SH-SY5Y (cell line): ENCODE results near the gene SLFN11.

Experiments
- GATA2 ChIP-seq: IDR thresholded peaks from 2 replicates; pipeline ENCODE4 v1.6.1; 2011; ENCODE audit warnings: mild to moderate bottlenecking, low read depth, low read length
- GATA3 ChIP-seq: IDR thresholded peaks from 2 replicates; pipeline ENCODE4 v1.6.1; 2011; ENCODE audit warnings: low read depth, mild to moderate bottlenecking, low read length, moderate library complexity

DNA sequence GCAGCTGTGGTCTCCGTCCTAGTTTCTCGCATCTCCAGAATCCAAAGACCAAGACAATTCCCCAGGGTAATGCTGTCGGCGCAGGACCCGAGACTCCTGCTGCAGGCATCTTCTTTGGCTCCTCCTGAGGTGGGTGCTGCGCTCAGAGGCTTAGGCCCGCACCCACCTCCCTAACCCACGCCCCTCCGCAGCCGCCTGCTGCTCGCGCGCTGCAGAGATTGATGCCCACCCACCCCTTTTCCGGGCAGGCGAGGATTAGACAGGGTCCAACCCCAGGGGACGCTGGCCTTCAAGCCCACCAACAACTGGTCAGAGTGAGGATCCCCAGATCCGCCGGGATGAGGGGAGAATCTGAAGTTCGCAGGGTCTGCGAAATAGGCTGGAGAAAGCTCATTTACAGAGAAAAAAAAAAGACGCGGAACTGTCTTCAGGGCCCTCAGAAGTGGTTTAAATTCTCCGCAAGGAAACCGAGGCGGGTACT is 27.9 kb downstream of the SLFN11 start:
- no peak for TF ChIP-seq GATA3
- no peak for TF ChIP-seq GATA2
